ENCODE measurements around the gene METTL8.

Gene METTL8

GRCh38 chr2:171345971-171346722, 87.6 kb downstream of the METTL8 start:
- no peak for DNase-seq (ENCODE audit: low read depth)
- no peak overlapping the region for H3K4me3 ChIP-seq (ENCODE audit: low read depth, low read length)
- TF ChIP-seq CTCF (conservative IDR thresholded peaks at IDR 0.05; ENCODE audit: low read depth, low read length): no peak

GRCh38 chr2:171344182-171344581, 89.6 kb downstream of the METTL8 start:
- no peak for DNase-seq (ENCODE audit: low read depth)
- TF ChIP-seq CTCF (conservative IDR thresholded peaks at IDR 0.05; ENCODE audit: low read depth, low read length): no peak
- H3K4me3 ChIP-seq (ENCODE audit: low read depth, low read length): no peak overlapping the region

GRCh38 chr2:171342067-171342413, 91.8 kb downstream of the METTL8 start:
- H3K4me3 ChIP-seq (ENCODE audit: low read depth, low read length): no peak overlapping the region
- TF ChIP-seq CTCF (conservative IDR thresholded peaks at IDR 0.05; ENCODE audit: low read depth, low read length): no peak
- no peak for DNase-seq (ENCODE audit: low read depth)

GRCh38 chr2:171341394-171342066, 92.3 kb downstream of the METTL8 start:
- no peak for TF ChIP-seq CTCF (conservative IDR thresholded peaks at IDR 0.05; ENCODE audit: low read depth, low read length)
- H3K4me3 ChIP-seq (ENCODE audit: low read depth, low read length): no peak overlapping the region
- no peak for DNase-seq (ENCODE audit: low read depth)

GRCh38 chr2:171334946-171335345, 98.8 kb downstream of the METTL8 start:
- DNase-seq (ENCODE audit: low read depth): no peak
- no peak overlapping the region for H3K4me3 ChIP-seq (ENCODE audit: low read depth, low read length)
- TF ChIP-seq CTCF (conservative IDR thresholded peaks at IDR 0.05; ENCODE audit: low read depth, low read length): no peak

GRCh38 chr2:171334171-171334570, 99.6 kb downstream of the METTL8 start:
- no peak for DNase-seq (ENCODE audit: low read depth)
- H3K4me3 ChIP-seq (ENCODE audit: low read depth, low read length): no peak overlapping the region
- no peak for TF ChIP-seq CTCF (conservative IDR thresholded peaks at IDR 0.05; ENCODE audit: low read depth, low read length)
